ENCODE results near the gene APP. TPM values are rescaled to one million over a fixed set of nuclear protein-coding genes. Genes with fewer than 3 reads are reported as not detected.

APP gene
- total RNA-seq, 1 experiment from 2014 or later = 224 TPM

- H3F3A ChIP-seq (ENCODE audit: insufficient read depth, low read depth) = no peaks in the 10 kb centered on the region
- no peaks in the 10 kb centered on the region for H3K79me2 ChIP-seq (ENCODE audit: low read depth)
- TF ChIP-seq EZH2 (IDR thresholded peaks at IDR 0.05; ENCODE audit: low read depth) = no peak
- no peak for TF ChIP-seq CTCF (conservative IDR thresholded peaks at IDR 0.05)
- no peak overlapping the region for H2AFZ ChIP-seq
- no peaks in the 10 kb centered on the region for H3K9me3 ChIP-seq (ENCODE audit: insufficient read depth, low read depth)
- no peak overlapping the region for H3K4me2 ChIP-seq
- no peak for DNase-seq
- H3K9me2 ChIP-seq (ENCODE audit: insufficient read depth) = no peaks in the 10 kb centered on the region
- no peak overlapping the region for H3K4me3 ChIP-seq
- ChIA-PET CTCF (no interaction called here), POLR2A (ENCODE audit: unreplicated experiment) (interaction anchor here (0.5 kb wide), 1 partner anchor 19 kb away, joined by 9 read pairs; no protein-coding TSS in a partner anchor)
- intact Hi-C loops (cut with micrococcal nuclease; ENCODE audit: unreplicated experiment) = no loop called here
- H3K27ac ChIP-seq = no peak overlapping the region
- H4K20me1 ChIP-seq (ENCODE audit: insufficient read depth) = no peaks in the 10 kb centered on the region
- no peaks in the 10 kb centered on the region for H3K4me1 ChIP-seq (replicated peaks; ENCODE audit: insufficient read depth)
- H3K27me3 ChIP-seq (ENCODE audit: insufficient read depth, low read depth) = no peaks in the 10 kb centered on the region
- BruUV-seq (replicated peaks) = no TSS peak
- H3K36me3 ChIP-seq (ENCODE audit: low read depth) = no peaks in the 10 kb centered on the region
Observed at GRCh38 chr21:26207021-26207420, 36.5 kb upstream of the APP start.

- H2AFZ ChIP-seq = no peak overlapping the region
- TF ChIP-seq CTCF (conservative IDR thresholded peaks at IDR 0.05) = no peak
- TF ChIP-seq EZH2 (IDR thresholded peaks at IDR 0.05; ENCODE audit: low read depth) = no peak
- no peak for DNase-seq
- ChIA-PET CTCF (no interaction called here), POLR2A (ENCODE audit: unreplicated experiment) (no interaction called here)
- no peak overlapping the region for H3K4me3 ChIP-seq
- H3K27me3 ChIP-seq (ENCODE audit: insufficient read depth, low read depth) = no peaks in the 10 kb centered on the region
- no peaks in the 10 kb centered on the region for H4K20me1 ChIP-seq (ENCODE audit: insufficient read depth)
- H3K9me3 ChIP-seq (ENCODE audit: insufficient read depth, low read depth) = no peaks in the 10 kb centered on the region
- intact Hi-C loops (cut with micrococcal nuclease; ENCODE audit: unreplicated experiment) = no loop called here
- H3K4me2 ChIP-seq = no peak overlapping the region
- H3K4me1 ChIP-seq (replicated peaks; ENCODE audit: insufficient read depth) = no peaks in the 10 kb centered on the region
- H3F3A ChIP-seq (ENCODE audit: insufficient read depth, low read depth) = no peaks in the 10 kb centered on the region
- H3K9me2 ChIP-seq (ENCODE audit: insufficient read depth) = no peaks in the 10 kb centered on the region
- H3K36me3 ChIP-seq (ENCODE audit: low read depth) = no peaks in the 10 kb centered on the region
- BruUV-seq (replicated peaks) = no TSS peak
- no peak overlapping the region for H3K27ac ChIP-seq
- no peaks in the 10 kb centered on the region for H3K79me2 ChIP-seq (ENCODE audit: low read depth)
Observed at GRCh38 chr21:26199456-26199855, 28.9 kb upstream of the APP start.

- no peak overlapping the region for H3K4me2 ChIP-seq
- H3K9me2 ChIP-seq (ENCODE audit: insufficient read depth) = no peaks in the 10 kb centered on the region
- no peaks in the 10 kb centered on the region for H3K9me3 ChIP-seq (ENCODE audit: insufficient read depth, low read depth)
- no peaks in the 10 kb centered on the region for H3K36me3 ChIP-seq (ENCODE audit: low read depth)
- H3K4me1 ChIP-seq (replicated peaks; ENCODE audit: insufficient read depth) = no peaks in the 10 kb centered on the region
- no peaks in the 10 kb centered on the region for H3K79me2 ChIP-seq (ENCODE audit: low read depth)
- TF ChIP-seq EZH2 (IDR thresholded peaks at IDR 0.05; ENCODE audit: low read depth) (no peak), CTCF (conservative IDR thresholded peaks at IDR 0.05) (no peak)
- BruUV-seq (replicated peaks) = no TSS peak
- intact Hi-C loops (cut with micrococcal nuclease; ENCODE audit: unreplicated experiment) = no loop called here
- no peak for DNase-seq
- H3K27me3 ChIP-seq (ENCODE audit: insufficient read depth, low read depth) = no peaks in the 10 kb centered on the region
- ChIA-PET CTCF (no interaction called here), POLR2A (ENCODE audit: unreplicated experiment) (no interaction called here)
- no peak overlapping the region for H3K27ac ChIP-seq
- H2AFZ ChIP-seq = no peak overlapping the region
- H4K20me1 ChIP-seq (ENCODE audit: insufficient read depth) = no peaks in the 10 kb centered on the region
- no peak overlapping the region for H3K4me3 ChIP-seq
- H3F3A ChIP-seq (ENCODE audit: insufficient read depth, low read depth) = no peaks in the 10 kb centered on the region
Observed at GRCh38 chr21:26195708-26196107, 25.1 kb upstream of the APP start.

Data from PC-9 (cell line).